ENCODE data around the gene ARIH2.

ARIH2 gene

DNA sequence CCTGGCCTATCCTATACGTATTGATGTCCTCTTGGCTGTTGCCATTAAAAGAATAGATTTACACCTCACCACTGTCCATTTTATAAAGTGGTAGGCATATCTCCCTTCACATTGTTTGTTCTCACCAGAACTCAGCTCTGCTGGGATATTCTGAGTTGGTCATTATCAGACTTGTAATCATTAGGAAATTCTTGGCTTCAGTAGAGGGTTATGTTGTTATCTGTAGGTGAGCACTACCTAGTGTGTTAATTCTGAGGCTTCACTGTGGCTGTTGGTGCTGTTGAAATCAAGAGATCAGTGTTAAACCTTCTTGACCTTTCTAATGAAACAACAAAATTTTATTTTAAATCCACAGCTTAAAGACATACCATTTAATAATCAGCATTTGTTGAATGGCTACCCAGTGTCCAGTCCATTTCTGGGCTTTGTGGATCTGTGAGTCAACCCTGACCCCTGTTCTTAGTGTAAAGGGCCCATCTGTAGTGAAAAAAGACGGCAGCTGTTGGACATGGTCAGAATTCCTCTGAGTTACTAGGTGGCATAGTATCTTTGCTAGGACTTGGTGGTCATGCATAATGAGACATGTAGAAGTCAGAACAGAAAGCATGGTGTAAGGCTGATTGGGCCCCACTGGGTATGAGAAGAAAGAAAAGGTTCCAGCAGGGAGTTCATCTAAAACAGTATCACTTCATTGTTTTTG is 38.5 kb downstream of the ARIH2 start:
- H3K27ac ChIP-seq = no peak overlapping the region
- TF ChIP-seq, protein P1, sequence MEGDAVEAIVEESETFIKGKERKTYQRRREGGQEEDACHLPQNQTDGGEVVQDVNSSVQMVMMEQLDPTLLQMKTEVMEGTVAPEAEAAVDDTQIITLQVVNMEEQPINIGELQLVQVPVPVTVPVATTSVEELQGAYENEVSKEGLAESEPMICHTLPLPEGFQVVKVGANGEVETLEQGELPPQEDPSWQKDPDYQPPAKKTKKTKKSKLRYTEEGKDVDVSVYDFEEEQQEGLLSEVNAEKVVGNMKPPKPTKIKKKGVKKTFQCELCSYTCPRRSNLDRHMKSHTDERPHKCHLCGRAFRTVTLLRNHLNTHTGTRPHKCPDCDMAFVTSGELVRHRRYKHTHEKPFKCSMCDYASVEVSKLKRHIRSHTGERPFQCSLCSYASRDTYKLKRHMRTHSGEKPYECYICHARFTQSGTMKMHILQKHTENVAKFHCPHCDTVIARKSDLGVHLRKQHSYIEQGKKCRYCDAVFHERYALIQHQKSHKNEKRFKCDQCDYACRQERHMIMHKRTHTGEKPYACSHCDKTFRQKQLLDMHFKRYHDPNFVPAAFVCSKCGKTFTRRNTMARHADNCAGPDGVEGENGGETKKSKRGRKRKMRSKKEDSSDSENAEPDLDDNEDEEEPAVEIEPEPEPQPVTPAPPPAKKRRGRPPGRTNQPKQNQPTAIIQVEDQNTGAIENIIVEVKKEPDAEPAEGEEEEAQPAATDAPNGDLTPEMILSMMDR (IDR thresholded peaks at IDR 0.05) = no peak
- no peak overlapping the region for H3K4me3 ChIP-seq
- DNase-seq (ENCODE audit: low spot score) = no peak

DNA sequence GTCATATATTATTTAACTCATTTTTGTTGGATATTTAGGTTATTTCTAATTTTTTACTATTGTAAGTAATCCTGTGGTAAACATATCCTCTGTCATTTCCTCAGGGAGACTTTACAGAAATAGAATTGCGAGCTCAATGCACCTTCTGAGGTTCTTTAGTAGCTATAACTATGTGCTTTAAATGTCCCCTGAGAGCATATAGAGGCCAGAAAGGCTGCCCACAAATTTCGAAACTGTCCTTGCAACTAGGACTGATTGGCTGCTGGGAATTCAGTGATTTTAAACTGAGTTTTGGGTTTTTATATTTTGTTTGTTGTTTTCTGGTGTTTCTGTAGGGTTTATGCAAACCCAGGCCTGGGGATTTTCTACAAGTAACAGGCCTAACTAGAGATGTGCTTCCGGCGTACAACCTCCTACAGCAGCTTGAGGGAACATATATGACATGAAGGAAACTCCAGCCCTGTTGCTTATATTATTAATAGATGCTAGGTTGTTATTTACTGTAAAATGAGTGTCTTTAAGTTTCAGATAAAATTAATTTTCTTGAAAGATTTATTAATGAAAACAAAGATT is 42.3 kb downstream of the ARIH2 start:
- DNase-seq (ENCODE audit: low spot score) = no peak
- no peak overlapping the region for H3K4me3 ChIP-seq
- peak overlapping the region in 1 of 2 donors; percentile 14 for H3K27ac ChIP-seq
- TF ChIP-seq, protein P1 (IDR thresholded peaks at IDR 0.05) = no peak

DNA sequence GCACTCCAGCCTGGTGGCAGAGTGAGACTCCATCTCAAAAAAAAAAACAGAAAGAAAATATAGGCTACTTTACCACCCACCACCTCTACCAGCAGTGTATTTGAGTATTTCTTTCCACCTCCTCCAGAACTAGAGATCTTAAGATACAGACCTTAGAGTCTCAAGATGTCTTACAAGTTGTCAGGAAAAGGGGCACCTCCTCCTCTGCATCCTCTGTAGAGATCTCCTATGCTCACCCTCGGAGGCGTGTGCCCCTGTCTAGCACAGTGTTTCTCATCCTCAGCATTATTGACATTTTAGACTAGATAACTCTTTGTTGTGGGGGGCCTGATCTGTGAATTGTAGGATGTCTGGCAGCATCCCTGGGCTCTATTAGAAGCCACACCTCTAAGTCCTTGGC is 43.7 kb downstream of the ARIH2 start:
- H3K4me3 ChIP-seq = no peak overlapping the region
- TF ChIP-seq, protein P1 (IDR thresholded peaks at IDR 0.05) = no peak
- H3K27ac ChIP-seq = no peak overlapping the region
- DNase-seq (ENCODE audit: low spot score) = no peak

DNA sequence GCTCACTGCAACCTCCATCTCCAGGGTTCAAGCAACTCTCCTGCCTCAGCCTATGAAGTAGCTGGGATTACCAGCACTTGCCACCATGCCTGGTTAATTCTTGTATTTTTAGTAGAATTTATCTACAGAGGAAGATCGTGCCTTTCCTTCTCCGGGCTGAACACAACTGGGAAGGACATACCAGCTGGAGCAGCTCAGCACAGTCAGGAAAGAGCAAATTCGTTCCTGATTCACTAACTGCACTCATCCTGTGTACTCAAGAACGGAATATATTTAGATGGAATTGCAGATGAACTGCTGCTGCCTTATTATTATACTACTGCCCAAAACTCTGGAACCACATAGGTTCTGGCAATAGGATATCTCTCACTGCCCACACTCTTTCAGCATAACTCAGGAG is 44.3 kb downstream of the ARIH2 start:
- Histone ChIP-seq H3K27ac (no peak overlapping the region), H3K4me3 (no peak overlapping the region)
- no peak for DNase-seq (ENCODE audit: low spot score)
- TF ChIP-seq, protein P1 (IDR thresholded peaks at IDR 0.05) = no peak

- no peak overlapping the region for H3K4me3 ChIP-seq
- no peak for DNase-seq (ENCODE audit: low spot score)
- H3K27ac ChIP-seq = no peak overlapping the region
- TF ChIP-seq, protein P1 (IDR thresholded peaks at IDR 0.05) = no peak
Observed at GRCh38 chr3:48963591-48963990, 44.9 kb downstream of the ARIH2 start.

DNA sequence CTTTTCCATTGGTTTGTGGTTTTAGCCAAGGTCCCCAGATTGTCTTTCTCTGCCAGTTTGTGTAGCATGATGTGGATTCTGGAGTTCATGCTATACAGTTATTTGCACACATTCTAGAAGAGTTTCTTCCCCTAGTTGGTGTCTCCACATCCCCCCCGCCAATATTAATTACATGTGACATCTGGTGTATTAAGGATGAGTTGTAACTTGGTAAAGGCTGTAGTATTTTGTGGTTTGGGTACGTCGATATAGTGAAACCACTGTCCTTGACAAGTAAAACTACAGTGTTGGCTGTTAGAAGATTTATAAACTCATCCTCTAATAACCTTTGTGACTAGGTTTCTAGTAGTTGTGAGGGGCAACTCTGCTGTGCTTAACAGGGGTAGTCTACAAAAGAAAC is 47.7 kb downstream of the ARIH2 start:
- no peak overlapping the region for H3K4me3 ChIP-seq
- TF ChIP-seq, protein P1 (IDR thresholded peaks at IDR 0.05) = no peak
- no peak overlapping the region for H3K27ac ChIP-seq
- DNase-seq (ENCODE audit: low spot score) = no peak

DNA sequence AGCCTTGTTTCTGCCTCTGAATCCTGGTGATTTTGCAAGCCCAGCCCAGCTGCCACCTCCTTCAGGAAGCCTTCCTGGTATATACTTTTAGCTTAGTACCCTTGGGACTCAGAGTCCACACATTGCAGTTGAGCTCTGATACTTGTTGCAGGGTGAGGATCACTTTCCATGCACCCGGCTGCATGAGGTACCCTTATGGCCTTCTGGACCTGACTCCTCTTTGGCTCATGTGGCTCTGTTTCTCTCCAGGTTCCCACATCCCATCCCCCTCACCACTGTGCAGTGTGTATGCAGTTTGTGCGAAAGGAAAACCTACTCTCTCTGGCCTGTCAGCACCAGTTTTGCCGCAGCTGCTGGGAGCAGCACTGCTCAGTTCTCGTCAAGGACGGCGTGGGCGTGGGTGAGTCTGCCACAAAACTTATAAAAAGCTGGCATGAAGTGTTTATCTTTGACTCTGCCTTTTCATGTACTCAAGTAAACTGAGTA is 48.3 kb downstream of the ARIH2 start:
- no peak for DNase-seq (ENCODE audit: low spot score)
- no peak overlapping the region for H3K4me3 ChIP-seq
- no peak overlapping the region for H3K27ac ChIP-seq
- TF ChIP-seq, protein P1 (IDR thresholded peaks at IDR 0.05) = no peak

Measured in coronary artery (tissue), 2 donors.